GM19351 (cell line): ENCODE measurements around the gene AP5Z1.

Experiments
- ATAC-seq: cut with Tn5 transposase; IDR thresholded peaks from one replicate; pipeline ENCODE4 v1.9.1; 2021; ENCODE audit warnings: mild to moderate bottlenecking, moderate library complexity; ENCODE audit not compliant: unreplicated experiment

Gene AP5Z1

GRCh38 chr7:4837041-4837802 is 61.8 kb downstream of the AP5Z1 start:
- no peak for ATAC-seq

GRCh38 chr7:4837803-4838625 is 62.6 kb downstream of the AP5Z1 start:
- ATAC-seq = no peak

- no peak for ATAC-seq
These were observed 63.4 kb downstream of the AP5Z1 start for GRCh38 chr7:4838626-4839334.

- no peak for ATAC-seq
These were observed 64.7 kb downstream of the AP5Z1 start for GRCh38 chr7:4840079-4840501.
